Activated effector memory CD4-positive, alpha-beta T cell treated with Interleukin-2 at 50 U/mL for 16 hours (primary cell): ENCODE measurements around the gene CKAP2L.
"Not testable (repeated sequence)": the region's sequence is repeated elsewhere in the genome, so short reads cannot be mapped to it uniquely, and the experiment has no call there.

Experiments
- DNase-seq: peaks from one replicate; pipeline ENCODE4 v3.0.0-alpha.2; 2020

The CKAP2L gene

DNA sequence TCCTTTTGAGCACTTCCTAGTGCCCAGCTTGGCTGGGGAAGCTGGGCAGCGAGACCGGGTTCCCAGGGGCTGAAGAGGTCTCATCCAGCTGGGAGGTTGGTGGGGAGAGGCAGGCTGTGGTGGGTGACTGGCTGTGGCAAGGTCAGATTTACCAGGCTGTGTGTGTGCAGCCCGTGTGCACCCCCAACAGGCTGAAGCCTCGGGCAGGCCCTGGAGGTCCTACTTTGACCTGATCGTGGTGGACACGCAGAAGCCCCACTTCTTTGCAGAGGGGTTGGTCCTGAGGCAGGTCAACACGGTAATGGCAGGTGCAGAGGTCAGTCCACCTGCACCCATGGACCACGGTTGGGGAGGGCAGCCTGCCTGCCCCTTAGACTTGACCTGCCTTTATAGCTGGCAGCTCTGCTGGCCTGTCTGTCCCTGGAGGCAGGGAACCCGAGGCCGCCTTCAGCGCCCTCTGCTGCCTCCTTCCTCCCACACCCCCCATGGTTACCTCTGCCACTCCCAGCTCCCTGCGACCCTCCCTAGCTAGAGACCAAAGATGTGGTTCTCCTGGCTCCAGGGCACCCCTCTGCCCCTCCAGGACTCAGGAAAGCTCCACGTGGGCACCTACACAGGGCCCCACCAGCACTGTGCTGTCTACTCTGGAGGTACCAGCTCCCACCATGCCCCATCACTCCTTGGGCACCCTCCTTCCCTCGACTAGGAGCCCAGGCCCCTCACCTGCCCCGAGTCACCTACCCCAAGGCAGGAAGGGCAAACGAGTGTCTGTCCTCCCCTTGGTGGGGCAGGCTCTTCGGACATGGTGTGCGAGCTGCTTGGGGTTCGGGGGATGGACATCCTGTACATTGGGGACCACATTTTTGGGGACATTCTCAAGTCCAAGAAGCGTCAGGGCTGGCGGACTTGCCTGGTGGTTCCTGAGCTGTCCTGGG is 39.6 kb downstream of the CKAP2L start:
- no peak for DNase-seq

GRCh38 chr2:112723995-112724394 is 40.4 kb downstream of the CKAP2L start:
- no peak for DNase-seq

- DNase-seq = no peak
Observed at GRCh38 chr2:112723547-112723940, 40.9 kb downstream of the CKAP2L start.

DNA sequence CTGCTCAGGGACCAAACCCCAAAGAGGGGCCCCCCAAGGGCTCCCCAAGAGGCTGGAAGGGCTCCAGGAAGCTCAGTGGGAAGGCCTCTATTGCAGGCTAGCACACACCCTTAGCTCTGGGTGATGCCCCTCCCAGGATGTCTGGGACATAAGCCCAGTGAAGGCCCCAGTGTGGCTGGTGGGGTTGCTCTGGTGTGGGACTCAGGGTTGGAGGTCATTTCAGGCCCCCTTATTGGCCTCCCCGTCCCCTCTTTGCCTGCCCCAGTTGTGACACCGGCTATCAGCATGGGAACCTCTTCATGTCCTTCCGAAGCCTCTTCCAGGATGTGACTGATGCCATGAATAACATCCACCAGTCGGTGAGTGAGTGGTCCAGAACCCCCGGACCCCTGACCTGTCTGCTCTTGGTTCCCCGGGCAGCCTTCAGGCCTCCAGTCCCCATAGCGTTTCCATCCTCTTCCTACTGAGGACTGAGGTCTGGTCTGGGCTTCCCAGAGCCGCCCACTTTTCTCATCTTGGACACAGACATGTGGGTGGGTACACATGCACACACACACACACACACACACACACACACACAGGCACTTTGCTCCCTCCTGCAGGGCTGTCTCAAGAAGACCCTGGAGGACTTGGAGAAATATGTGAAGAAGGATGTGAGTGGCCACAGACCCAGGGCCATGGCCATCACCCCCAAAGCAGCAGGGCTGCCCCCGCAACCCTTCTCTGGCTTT is 41.4 kb downstream of the CKAP2L start:
- no peak for DNase-seq

GRCh38 chr2:112721819-112722522 is 42.4 kb downstream of the CKAP2L start:
- no peak for DNase-seq

DNA sequence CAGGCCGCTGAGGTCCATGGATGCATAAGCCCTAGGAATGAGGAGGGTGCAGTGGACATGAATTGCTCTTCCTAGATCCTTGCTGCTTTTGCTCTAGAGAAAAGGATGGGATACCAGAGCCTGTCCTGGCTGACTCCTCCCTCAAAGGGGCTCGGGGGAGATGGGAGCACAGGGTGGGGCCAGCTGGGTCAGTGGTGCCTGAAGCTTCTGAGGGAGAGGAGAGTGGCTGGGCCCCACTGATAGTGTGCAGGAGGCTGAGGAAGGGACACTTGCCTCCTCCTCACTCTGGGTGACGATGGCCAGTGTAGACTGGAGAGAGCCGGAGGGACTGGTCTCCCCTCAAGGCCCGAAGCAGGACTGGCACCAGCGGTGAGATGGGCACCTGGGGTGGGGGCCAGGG is 43.6 kb downstream of the CKAP2L start, which contains the start of gene NT5DC4:
Gene NT5DC4 (plus strand): TSS at position 236 of the 400 bp plus-strand sequence. CDS start 60 bp downstream, at position 296.
- no peak for DNase-seq

GRCh38 chr2:112718863-112719370 is 45.5 kb downstream of the CKAP2L start:
- DNase-seq = no peak

GRCh38 chr2:112716826-112717352 is 47.5 kb downstream of the CKAP2L start:
- DNase-seq = not testable (repeated sequence)

GRCh38 chr2:112716094-112716493 is 48.3 kb downstream of the CKAP2L start:
- not testable (repeated sequence) for DNase-seq

- no peak for DNase-seq
Observed at GRCh38 chr2:112714836-112715631, 49.4 kb downstream of the CKAP2L start.

GRCh38 chr2:112714331-112714730 is 50.1 kb downstream of the CKAP2L start:
- DNase-seq = no peak

DNA sequence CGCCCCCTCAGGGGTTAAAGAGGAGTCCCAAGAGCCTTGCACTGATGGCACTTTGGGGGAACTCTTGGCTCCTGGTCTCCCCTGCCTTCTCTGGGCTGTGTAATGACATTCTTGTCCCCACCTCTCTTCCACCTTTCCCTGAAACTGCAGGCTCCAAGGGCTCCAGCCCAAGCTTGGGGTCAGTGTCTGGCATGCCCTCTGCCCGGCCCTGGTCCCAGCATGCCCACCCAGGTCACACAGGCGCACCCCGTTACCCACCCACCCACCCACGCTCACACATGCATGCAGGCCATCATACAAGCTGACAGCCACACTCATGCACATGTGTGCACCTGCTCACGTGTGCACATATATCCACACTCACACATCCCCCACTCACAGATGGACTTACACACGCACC is 50.5 kb downstream of the CKAP2L start:
- DNase-seq = no peak

GRCh38 chr2:112713585-112713925 is 50.9 kb downstream of the CKAP2L start:
- DNase-seq = no peak

GRCh38 chr2:112712903-112713584 is 51.4 kb downstream of the CKAP2L start:
- DNase-seq = no peak

DNA sequence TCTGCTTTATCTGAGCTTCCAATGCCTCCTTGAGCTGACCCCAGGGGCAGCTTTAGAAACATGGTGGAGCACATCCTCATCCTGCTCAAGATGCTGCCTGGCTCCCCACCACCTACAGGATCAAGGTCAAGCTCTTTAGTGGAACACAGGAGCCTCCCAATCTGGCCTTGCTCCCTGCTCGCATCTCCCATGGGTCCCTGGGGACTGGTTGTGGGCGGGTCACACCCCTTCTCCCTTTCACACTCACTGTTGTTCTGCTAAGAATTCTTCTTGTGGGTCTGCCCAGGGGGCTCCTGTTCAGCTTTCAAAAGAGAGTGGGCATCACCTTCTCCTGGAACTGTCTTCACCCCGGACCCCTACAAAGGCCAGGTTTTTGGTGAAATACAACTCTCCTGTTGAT is 51.9 kb downstream of the CKAP2L start:
- no peak for DNase-seq

DNA sequence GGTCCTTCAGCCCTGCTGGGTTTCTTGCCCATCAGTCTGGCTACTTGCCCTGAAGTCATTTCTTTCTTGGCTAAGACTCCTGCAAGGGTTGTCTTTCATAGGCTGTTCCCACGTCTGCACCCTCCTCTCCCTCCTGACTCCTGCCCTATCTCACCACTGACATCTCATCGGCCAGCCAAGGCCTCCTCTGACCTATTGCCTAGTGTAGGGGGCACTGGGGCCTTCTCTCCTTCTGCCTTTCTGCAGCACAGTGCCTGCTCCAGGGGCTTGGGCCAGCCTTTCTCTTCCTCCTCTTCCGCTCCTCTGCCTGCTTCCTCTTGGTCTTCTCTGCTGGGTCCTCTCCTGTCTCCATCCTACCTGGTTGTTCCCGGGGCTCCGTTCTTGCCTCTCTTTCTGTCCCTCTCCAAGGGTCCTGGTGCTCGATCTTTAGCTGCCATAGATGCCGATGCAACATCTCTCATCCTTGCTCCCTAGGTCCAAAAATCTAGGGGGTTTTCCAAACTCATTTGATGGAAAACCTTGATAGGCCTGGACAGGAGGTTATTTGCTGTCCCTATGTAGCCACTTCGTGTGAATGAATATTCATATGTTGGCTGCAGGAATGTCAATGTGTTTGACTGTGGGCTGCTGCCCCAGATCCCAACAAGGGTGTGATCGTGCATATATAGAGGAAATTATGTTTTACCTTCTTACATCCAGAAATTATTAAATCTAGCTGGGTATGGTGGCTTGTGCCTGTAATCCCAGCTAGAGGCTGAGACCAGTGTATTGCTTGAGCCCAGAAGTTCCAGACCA is 53.3 kb downstream of the CKAP2L start:
- no peak for DNase-seq

DNA sequence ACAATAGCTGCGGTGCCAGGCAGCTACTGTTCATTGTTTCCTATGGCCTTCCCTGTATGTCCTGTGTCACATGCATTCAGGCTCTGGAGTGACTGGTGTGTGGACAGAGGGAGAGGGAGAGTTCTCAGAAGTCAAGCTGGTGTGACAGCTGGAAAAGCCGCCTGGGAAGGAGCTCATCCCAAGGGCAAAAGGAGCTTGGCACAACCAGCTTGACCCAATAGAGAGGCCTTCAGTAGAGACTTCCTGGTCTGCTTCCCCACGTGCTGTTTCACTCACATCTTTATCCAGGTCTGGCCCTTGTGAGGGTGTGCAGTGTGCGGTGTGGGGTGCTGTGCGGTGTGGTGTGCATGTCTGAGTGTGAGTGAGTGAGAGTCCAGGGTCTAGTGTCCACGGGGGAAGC is 54.7 kb downstream of the CKAP2L start:
- DNase-seq = no peak

GRCh38 chr2:112708968-112709367 is 55.4 kb downstream of the CKAP2L start:
- DNase-seq = no peak

DNA sequence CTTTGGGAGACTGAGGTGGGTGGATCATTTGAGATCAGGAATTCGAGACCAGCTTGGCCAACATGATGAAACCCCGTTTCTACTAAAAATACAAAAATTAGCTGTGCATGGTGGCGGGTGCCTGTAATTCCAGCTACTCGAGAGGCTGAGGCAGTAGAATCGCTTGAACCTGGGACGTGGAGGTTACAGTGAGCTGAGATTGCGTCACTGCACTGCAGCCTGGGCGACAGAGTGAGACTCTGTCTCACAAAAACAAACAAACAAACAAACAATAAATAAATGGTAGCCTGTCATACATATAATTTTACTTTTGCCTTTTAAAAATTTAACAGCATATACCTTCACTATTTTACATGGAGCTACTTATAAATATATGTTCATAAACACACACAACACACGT is 57.5 kb downstream of the CKAP2L start:
- not testable (repeated sequence) for DNase-seq

- peak; percentile 33 for DNase-seq
Observed at GRCh38 chr2:112706170-112706664, 58.2 kb downstream of the CKAP2L start.
